IMR-90 (cell line): ENCODE results near the gene ART4.

Experiments used
- CEBPB ChIP-seq: IDR thresholded peaks from 2 replicates; pipeline ENCODE4 v1.6.1; 2012; ENCODE audit warnings: low read depth, low read length, improper control_type of control experiment
- CTCF ChIP-seq: conservative IDR thresholded peaks from 2 replicates; pipeline ENCODE4 v1.5.1; 2012; ENCODE audit warnings: mild to moderate bottlenecking, low read depth, low read length, improper control_type of control experiment
- POLR2A ChIP-seq: IDR thresholded peaks from 2 replicates; pipeline ENCODE4 v1.6.1; 2012; ENCODE audit warnings: mild to moderate bottlenecking, low read depth, low read length
- RAD21 ChIP-seq: IDR thresholded peaks from 2 replicates; pipeline ENCODE4 v1.6.1; 2012; ENCODE audit warnings: low read length, improper control_type of control experiment

GRCh38 chr12:14782756-14783155 lies 60.6 kb downstream of the ART4 start:
- TF ChIP-seq CTCF (no peak), CEBPB (no peak), RAD21 (no peak), POLR2A (no peak)
